K562 (cell line): Measurements from ENCODE around the gene MCC. TPM values are rescaled to one million over a fixed set of nuclear protein-coding genes. Genes with fewer than 3 reads are reported as not detected.

Experiments
- ATAC-seq: fragments of 200-7000 bp; cut with Tn5 transposase; 3 replicates; pipeline ENCODE4 v1.9.1; 2020; ENCODE audit warnings: moderate library complexity
- BruUV-seq: library from RNA; stranded (reverse); fragments of 400-500 nt; replicated peaks from 2 replicates; lab custom pipeline; 2021; lab: Mats Ljungman, UMichigan
- CTCF ChIA-PET: fragments of 300-600 bp; formaldehyde crosslinking; extraction: SDS; loops from one replicate; lab custom pipeline; 2021; ENCODE audit warnings: low intra/inter-chr PET ratio; lab: Yijun Ruan, JAX
- POLR2A ChIA-PET: fragments of 300-600, 350-650 bp; sonication (Branson Sonifier 250); formaldehyde crosslinking; extraction: SDS; loops from one replicate; lab custom pipeline; 2021; ENCODE audit warnings: antibody characterized with exemption, inconsistent platforms; lab: Yijun Ruan, JAX
- DNase-seq, 4 experiments: peaks; one replicate each; pipeline versions ENCODE4 v3.0.0 to v3.0.0-alpha.2; 2011 to 2018; ENCODE audit warnings: low spot score in 3 of 4, mixed read lengths in 3 of 4; ENCODE audit errors: extremely low read depth in 1 of 4
- FAIRE-seq: peaks from 2 replicates; lab custom pipeline; 2011; peaks lifted over from hg19 to GRCh38; lab: Jason Lieb, UNC
- H2AFZ ChIP-seq: 2 replicates; pipeline ENCODE4 v1.6.0; 2011; ENCODE audit warnings: low read depth, low read length, control low read depth, inconsistent platforms
- H3K27ac ChIP-seq: fragments of 200-600 bp; 3 replicates; pipeline ENCODE4 v1.8.0; 2011; ENCODE audit warnings: low read depth, mild to moderate bottlenecking, control low read depth, inconsistent platforms, low read length, moderate library complexity, mixed read lengths; ENCODE audit errors: extremely low read depth
- H3K27me3 ChIP-seq, 2 experiments: fragments of 300-600 bp in 1 of 2; 2 replicates in 1 of 2; 3 replicates in 1 of 2; pipeline versions ENCODE4 v1.6.0 to v1.8.0; 2011; ENCODE audit warnings: inconsistent platforms in 2 of 2, low read length in 2 of 2, mild to moderate bottlenecking in 1 of 2, mixed read lengths in 1 of 2, moderate library complexity in 1 of 2; ENCODE audit not compliant: control insufficient read depth in 2 of 2, insufficient read depth in 2 of 2
- H3K36me3 ChIP-seq: fragments of 300-600 bp; 3 replicates; pipeline ENCODE4 v1.8.0; 2011; ENCODE audit warnings: mild to moderate bottlenecking, low read length, inconsistent platforms; ENCODE audit not compliant: control insufficient read depth, insufficient read depth
- H3K4me1 ChIP-seq, 2 experiments: fragments of 200-600 bp in 1 of 2; replicated peaks in 1 of 2; 2 replicates in 1 of 2; 3 replicates in 1 of 2; pipeline versions ENCODE4 v1.5.1 to v1.8.0; 2011; ENCODE audit warnings: inconsistent platforms in 2 of 2, low read length in 2 of 2, mild to moderate bottlenecking in 1 of 2, mixed read lengths in 1 of 2, moderate library complexity in 1 of 2; ENCODE audit not compliant: control insufficient read depth in 2 of 2, insufficient read depth in 2 of 2
- H3K4me2 ChIP-seq: 2 replicates; pipeline ENCODE4 v1.6.1; 2011; ENCODE audit warnings: low read length, control low read depth, inconsistent platforms, mixed read lengths; ENCODE audit not compliant: insufficient read depth
- H3K4me3 ChIP-seq: fragments of 200-600 bp; sonication (generic), shearing (Covaris generic); 2 replicates; pipeline ENCODE4 v1.5.1; 2016; ENCODE audit warnings: control low read depth, inconsistent platforms
- H3K79me2 ChIP-seq: fragments of 200-600 bp; 3 replicates; pipeline ENCODE4 v1.8.0; 2011; ENCODE audit warnings: low read length, inconsistent platforms; ENCODE audit not compliant: control insufficient read depth, insufficient read depth
- H3K9ac ChIP-seq, 2 experiments: 2 replicates each; pipeline versions ENCODE4 v1.6.0 to v1.6.1; 2011; ENCODE audit warnings: low read depth in 2 of 2, low read length in 2 of 2, control low read depth in 1 of 2, inconsistent platforms in 1 of 2, mild to moderate bottlenecking in 1 of 2, mixed read lengths in 1 of 2; ENCODE audit not compliant: insufficient read depth in 1 of 2
- H3K9me1 ChIP-seq: one replicate; pipeline ENCODE4 v1.6.0; 2011; ENCODE audit warnings: inconsistent platforms, mild to moderate bottlenecking, low read length, moderate library complexity; ENCODE audit not compliant: control insufficient read depth, insufficient read depth
- H3K9me3 ChIP-seq: replicated peaks from 2 replicates; pipeline ENCODE4 v1.5.1; 2011; ENCODE audit warnings: low read depth, low read length, inconsistent platforms; ENCODE audit not compliant: control insufficient read depth, insufficient read depth
- H4K20me1 ChIP-seq: replicated peaks from 2 replicates; pipeline ENCODE4 v1.6.1; 2011; ENCODE audit warnings: low read length, inconsistent platforms, mixed read lengths; ENCODE audit not compliant: control insufficient read depth, insufficient read depth
- BCL6 ChIP-seq: fragments of 250-450 bp; sonication (Bioruptor Pico); IDR thresholded peaks from 2 replicates; pipeline ENCODE4 v1.4.0; 2020
- CUX1 ChIP-seq: fragments of 200-800 bp; sonication (Bioruptor generic); IDR thresholded peaks from 2 replicates; pipeline ENCODE4 v1.6.1; 2016; ENCODE audit warnings: missing genetic modification characterization, missing compliant biosample characterization
- HDAC2 ChIP-seq: fragments of 450-650 bp; IDR thresholded peaks from 2 replicates; pipeline ENCODE4 v1.6.1; 2016; ENCODE audit warnings: mild to moderate bottlenecking
- NFRKB ChIP-seq: fragments of 450-650 bp; IDR thresholded peaks from 2 replicates; pipeline ENCODE4 v1.6.1; 2016; ENCODE audit warnings: low read depth
- SRSF9 ChIP-seq: fragments of 200-400 bp; formaldehyde crosslinking; IDR thresholded peaks from 2 replicates; pipeline ENCODE4 v1.6.1; 2017; ENCODE audit warnings: low read depth, low read length, borderline replicate concordance
- TBP ChIP-seq: optimal IDR thresholded peaks from 2 replicates; pipeline ENCODE3; 2011; ENCODE audit warnings: low read depth, low read length, improper control_type of control experiment
- TCF7L2 ChIP-seq: fragments of 150-350 bp; IDR thresholded peaks from 2 replicates; pipeline ENCODE4 v1.6.1; 2016; ENCODE audit warnings: low read depth, mild to moderate bottlenecking, low read length, moderate library complexity
- THRAP3 ChIP-seq: fragments of 450-650 bp; IDR thresholded peaks from 2 replicates; pipeline ENCODE4 v1.6.1; 2016; ENCODE audit warnings: mild to moderate bottlenecking, inconsistent platforms, borderline replicate concordance
- ZNF277 ChIP-seq: fragments of 250-450 bp; sonication (Bioruptor Pico); IDR thresholded peaks from 2 replicates; pipeline ENCODE4 v1.8.0; 2022; ENCODE audit warnings: inconsistent platforms, mild to moderate bottlenecking, moderate library complexity, borderline replicate concordance
- ZNF75A ChIP-seq: fragments of 450-650 bp; formaldehyde crosslinking; IDR thresholded peaks from 2 replicates; pipeline ENCODE4 v1.4.0; 2020; ENCODE audit warnings: mild to moderate bottlenecking
- ZSCAN29 ChIP-seq: fragments of 450-650 bp; IDR thresholded peaks from 2 replicates; pipeline ENCODE4 v1.6.1; 2017
- WGBS: fragments of 100-300 bp; shearing (Covaris generic); methylation state at CpG from one replicate; pipeline ENCODE4 v1.1.6; 2016; ENCODE audit warnings: low coverage, mixed read lengths; ENCODE audit not compliant: insufficient coverage; ENCODE audit errors: missing lambda C conversion rate; 5-methylcytosine and 5-hydroxymethylcytosine counted together
- in situ Hi-C: fragments of 300-500 bp; cut with MboI; formaldehyde crosslinking; loops from 4 replicates; pipeline ENCODE4 v1.15.0; 2018; ENCODE audit warnings: inconsistent platforms, mixed read lengths
- intact Hi-C: fragments of 100-400 bp; cut with micrococcal nuclease; formaldehyde crosslinking; loops from 2 replicates; pipeline ENCODE4 v1.14.2; 2022
- polyA plus RNA-seq, 8 experiments: library from polyadenylated mRNA; depleted of rRNA in 4 of 8; stranded (reverse) in 5 of 8; unstranded in 3 of 8; fragments of >200 nt; fragmentation: Nextera tagmentation in 2 of 8; fragmentation: Illumina TruSeq in 1 of 8; extraction: Ambion mirVana in 2 of 8; extraction: Trizol in 1 of 8; gene quantifications; 2 replicates each; pipeline versions ENCODE4 v1.2.1 to v1.2.3, GENCODE V29; 2011 to 2014; ENCODE audit warnings: inconsistent platforms in 1 of 8, missing spikeins in 1 of 8
- total RNA-seq, 7 experiments: library from RNA; depleted of rRNA in 6 of 7; stranded (reverse); fragments of >200 nt in 6 of 7; fragmentation: Illumina TruSeq in 2 of 7; extraction: Trizol in 2 of 7; gene quantifications; 2 replicates each; pipeline versions ENCODE4 v1.2.1 to v1.2.3, GENCODE V29; 2011 to 2021; ENCODE audit warnings: low replicate concordance in 1 of 7

The MCC gene
- total and polyA plus RNA-seq, 9 of the 15 experiments (the other 6 are each of a cell fraction or from before 2014, with no cell fraction given): 0.04 to 0.24 (median 0.06) TPM; not detected in 1

- Histone ChIP-seq H4K20me1 (no peaks in the 10 kb centered on the region), H3K36me3 (no peaks in the 10 kb centered on the region), H3K4me1 (no peaks in the 10 kb centered on the region), H3K9ac (no peak overlapping the region), H3K79me2 (no peaks in the 10 kb centered on the region), H3K27ac (no peak overlapping the region), H3K27me3 (peaks cover 7 to 8% of the 10 kb centered on the region in 2 experiments; a peak in 2 of 5 replicates), H3K9me3 (no peaks in the 10 kb centered on the region), H3K4me3 (no peak overlapping the region), H3K4me2 (no peak overlapping the region), H3K9me1 (no peaks in the 10 kb centered on the region), H2AFZ (no peak overlapping the region)
- ChIA-PET CTCF (no interaction called here), POLR2A (interaction anchor here (0.6 kb wide), 2 partner anchors 90 to 424 kb away, joined by 3 to 5 read pairs; no protein-coding TSS in a partner anchor)
- BruUV-seq: no TSS peak
- ATAC-seq: no peak
- DNase-seq: no peak
- no peak for FAIRE-seq
- intact Hi-C loops: no loop called here
- 0% methylated on average over 1 of the region's 1 CpG for WGBS
- in situ Hi-C loops: no loop called here
- TF ChIP-seq THRAP3 (no peak), BCL6 (no peak), ZSCAN29 (no peak), TBP (no peak), CUX1 (CRISPR knock-in tag) (no peak), HDAC2 (no peak), ZNF75A (CRISPR knock-in tag) (no peak), TCF7L2 (no peak), SRSF9 (no peak), ZNF277 (no peak), NFRKB (no peak)
Observed at GRCh38 chr5:113233606-113234005, 254.6 kb downstream of the MCC start.
